ENCODE results near the gene FBXL20.

- TF ChIP-seq CTCF (IDR thresholded peaks at IDR 0.05) (no peak), POLR2A (IDR thresholded peaks at IDR 0.05) (no peak)
Observed at GRCh38 chr17:39222866-39223834, 178.3 kb downstream of the FBXL20 start.

All from Peyer's patch (tissue), 4 donors.